Stimulated activated CD4-positive, alpha-beta T cell treated with anti-CD3 and anti-CD28 coated beads, Interleukin-2, amount 100 ng/mL, for 24 hours (primary cell): ENCODE results near the gene GNPDA1.

ENCODE experiments used
- DNase-seq, 2 donors: peaks; one replicate each; pipeline ENCODE4 v3.0.0-alpha.2; 2020

GNPDA1 gene

GRCh38 chr5:141951332-141951781, 61.5 kb downstream of the GNPDA1 start:
- DNase-seq = peak in 1 of 2 donors; percentile 34
